HL-60 (cell line): ENCODE results near the gene UFC1.

Experiments
- CTCF ChIP-seq: IDR thresholded peaks from one replicate; pipeline ENCODE4 v1.5.1; 2011; ENCODE audit warnings: low read length, control low read depth, inconsistent platforms; ENCODE audit not compliant: insufficient read depth
- GABPA ChIP-seq: IDR thresholded peaks from 2 replicates; pipeline ENCODE4 v1.6.1; 2012; ENCODE audit warnings: low read depth
- POLR2AphosphoS5 ChIP-seq: IDR thresholded peaks from 2 replicates; pipeline ENCODE4 v1.6.1; 2012; ENCODE audit warnings: low read depth
- REST ChIP-seq: IDR thresholded peaks from 2 replicates; pipeline ENCODE4 v1.6.1; 2012; ENCODE audit warnings: low read depth; ENCODE audit not compliant: insufficient replicate concordance
- SPI1 ChIP-seq: IDR thresholded peaks from 2 replicates; pipeline ENCODE4 v1.6.1; 2012; ENCODE audit warnings: low read depth, mild to moderate bottlenecking, borderline replicate concordance

GRCh38 chr1:161163793-161164192 lies 10.0 kb downstream of the UFC1 start:
- TF ChIP-seq CTCF: no peak
- TF ChIP-seq POLR2AphosphoS5: no peak
- TF ChIP-seq REST: no peak
- TF ChIP-seq GABPA: no peak
- TF ChIP-seq SPI1: no peak
